ENCODE measurements around the gene CTIF.

GRCh38 chr18:48547531-48547981 lies 8.7 kb downstream of the CTIF start:
- TF ChIP-seq, protein P1, sequence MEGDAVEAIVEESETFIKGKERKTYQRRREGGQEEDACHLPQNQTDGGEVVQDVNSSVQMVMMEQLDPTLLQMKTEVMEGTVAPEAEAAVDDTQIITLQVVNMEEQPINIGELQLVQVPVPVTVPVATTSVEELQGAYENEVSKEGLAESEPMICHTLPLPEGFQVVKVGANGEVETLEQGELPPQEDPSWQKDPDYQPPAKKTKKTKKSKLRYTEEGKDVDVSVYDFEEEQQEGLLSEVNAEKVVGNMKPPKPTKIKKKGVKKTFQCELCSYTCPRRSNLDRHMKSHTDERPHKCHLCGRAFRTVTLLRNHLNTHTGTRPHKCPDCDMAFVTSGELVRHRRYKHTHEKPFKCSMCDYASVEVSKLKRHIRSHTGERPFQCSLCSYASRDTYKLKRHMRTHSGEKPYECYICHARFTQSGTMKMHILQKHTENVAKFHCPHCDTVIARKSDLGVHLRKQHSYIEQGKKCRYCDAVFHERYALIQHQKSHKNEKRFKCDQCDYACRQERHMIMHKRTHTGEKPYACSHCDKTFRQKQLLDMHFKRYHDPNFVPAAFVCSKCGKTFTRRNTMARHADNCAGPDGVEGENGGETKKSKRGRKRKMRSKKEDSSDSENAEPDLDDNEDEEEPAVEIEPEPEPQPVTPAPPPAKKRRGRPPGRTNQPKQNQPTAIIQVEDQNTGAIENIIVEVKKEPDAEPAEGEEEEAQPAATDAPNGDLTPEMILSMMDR (IDR thresholded peaks at IDR 0.05) = no peak
- TF ChIP-seq EP300 (IDR thresholded peaks at IDR 0.05) = no peak
